GM18858 (cell line): ENCODE measurements around the gene FHAD1.
A peak's percentile ranks its signal among the peaks of the same experiment; 100 is the strongest.

Experiments
- ATAC-seq: cut with Tn5 transposase; IDR thresholded peaks from one replicate; pipeline ENCODE4 v1.9.1; 2021; ENCODE audit not compliant: unreplicated experiment

Gene FHAD1

GRCh38 chr1:15218287-15219279 lies 28.4 kb upstream of the FHAD1 start:
- no peak for ATAC-seq

- no peak for ATAC-seq
Observed at GRCh38 chr1:15219280-15220023, 27.6 kb upstream of the FHAD1 start.

DNA sequence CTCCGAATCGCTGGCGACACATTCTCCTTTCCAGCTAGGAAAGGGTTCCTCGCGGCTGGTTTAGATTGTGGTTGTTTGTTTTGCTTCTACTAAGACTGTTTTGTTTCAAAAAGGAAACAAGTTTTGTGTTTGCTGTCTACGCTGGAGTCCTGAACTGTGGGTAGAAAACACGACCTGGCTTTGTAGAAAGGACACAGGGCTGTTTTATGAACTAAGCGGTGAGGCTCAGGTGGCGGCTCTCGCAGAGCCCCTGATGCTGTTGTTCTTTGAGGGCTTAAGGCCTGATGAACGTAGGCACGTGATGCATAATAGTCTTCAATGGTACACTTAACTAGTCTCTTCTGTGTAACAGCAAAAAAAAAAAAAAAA lies 27.0 kb upstream of the FHAD1 start:
- no peak for ATAC-seq

DNA sequence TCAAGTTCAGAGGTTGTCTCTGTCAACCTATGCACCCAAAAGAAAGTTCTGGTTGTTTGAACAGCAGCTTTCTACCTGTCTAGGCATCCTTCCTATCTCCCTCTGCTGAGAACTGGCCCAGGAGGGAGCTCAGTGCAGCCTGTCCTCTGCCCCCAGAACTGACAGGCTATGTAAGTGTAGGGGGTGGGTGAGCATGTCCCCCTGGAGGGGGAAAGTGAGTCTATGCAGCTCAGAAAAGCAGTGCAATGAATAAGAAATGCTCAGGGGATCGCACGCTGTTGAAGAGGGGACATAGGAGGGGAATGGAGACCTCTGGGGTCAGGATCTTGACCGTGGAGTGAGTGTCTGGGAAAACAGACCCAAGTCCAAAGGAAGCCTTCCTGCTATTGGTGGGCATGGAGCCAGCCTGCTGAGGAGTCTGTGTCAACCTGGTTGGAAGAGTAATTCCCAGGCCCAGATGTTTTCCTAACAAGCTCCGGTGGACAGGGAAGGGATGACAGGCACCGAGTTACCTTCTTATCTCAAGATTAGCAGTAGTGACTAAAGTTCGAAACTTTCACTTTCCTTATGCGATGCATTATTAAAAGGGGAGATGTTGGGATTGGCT lies 26.1 kb upstream of the FHAD1 start:
- no peak for ATAC-seq

DNA sequence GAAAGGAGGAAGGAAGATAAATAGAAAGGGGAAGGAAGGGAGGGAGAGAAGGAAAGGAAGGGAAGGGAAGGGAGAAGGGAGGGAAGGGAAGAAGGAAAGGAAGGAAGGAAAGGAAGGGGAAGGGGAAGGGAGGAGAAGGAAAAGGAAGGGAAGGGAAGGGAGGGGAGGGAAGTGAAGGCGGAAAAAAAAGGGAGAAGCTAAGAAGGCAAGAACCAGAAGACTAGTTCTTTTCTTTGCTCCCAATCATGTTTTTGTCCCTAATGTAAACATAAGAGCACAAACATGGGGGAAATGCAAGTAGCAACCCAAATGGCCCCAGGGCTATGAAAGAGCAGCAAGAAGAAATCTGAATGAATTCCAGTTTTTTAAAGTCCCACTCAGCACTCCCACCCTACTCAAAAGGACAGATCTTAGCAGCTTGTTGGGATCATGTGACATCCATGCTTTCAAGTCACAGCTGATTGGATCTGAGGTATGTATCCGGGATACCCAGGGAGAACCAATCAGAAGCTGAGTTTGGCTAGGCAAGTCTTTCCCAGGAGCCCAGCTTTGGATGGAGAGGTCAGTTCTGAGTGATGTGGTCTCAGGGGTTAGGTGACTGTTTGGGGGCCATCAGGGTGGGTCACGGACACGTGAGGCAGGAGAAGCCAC lies 24.2 kb upstream of the FHAD1 start:
- ATAC-seq = no peak

- ATAC-seq = no peak
Observed at GRCh38 chr1:15224259-15224869, 22.7 kb upstream of the FHAD1 start.

DNA sequence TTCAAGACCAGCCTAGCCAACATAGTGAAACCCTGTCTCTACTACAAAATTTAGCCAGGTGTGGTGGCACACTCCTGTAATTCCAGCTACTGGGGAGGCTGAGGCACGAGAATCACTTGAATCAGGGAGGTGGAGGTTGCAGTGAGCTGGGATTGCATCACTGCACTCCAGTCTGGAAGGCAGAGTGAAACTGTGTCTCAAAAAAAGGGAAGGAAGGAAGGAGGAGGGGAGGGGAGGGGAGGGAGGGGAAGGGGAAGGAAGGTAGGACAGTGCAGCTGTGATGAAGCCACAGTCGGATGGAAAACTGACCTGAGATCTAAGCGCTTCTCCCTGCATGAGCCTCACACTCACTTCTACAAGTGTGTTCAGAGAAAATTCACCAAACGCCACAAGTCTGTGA lies 22.0 kb upstream of the FHAD1 start:
- no peak for ATAC-seq

DNA sequence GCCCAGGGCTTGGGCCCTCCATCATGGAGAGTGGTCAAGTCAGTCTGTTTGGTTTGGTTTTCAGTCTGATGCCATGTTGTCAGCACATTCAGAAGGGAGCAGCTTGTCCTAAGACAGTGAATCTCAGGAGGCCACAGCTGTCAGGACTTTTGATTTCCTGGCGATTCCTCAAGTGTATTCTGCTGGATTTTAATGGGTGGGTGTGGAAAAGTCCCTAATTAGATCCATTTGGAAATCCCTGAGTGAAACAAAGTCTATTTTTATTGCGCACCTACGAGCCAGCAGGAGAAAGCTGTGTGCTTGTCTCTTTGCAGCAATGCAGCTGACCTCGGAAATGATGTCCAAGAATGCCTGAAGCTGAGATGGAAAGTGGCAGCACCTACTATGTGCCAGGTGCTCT lies 21.6 kb upstream of the FHAD1 start:
- no peak for ATAC-seq

GRCh38 chr1:15226388-15227255 lies 20.4 kb upstream of the FHAD1 start:
- ATAC-seq = no peak

DNA sequence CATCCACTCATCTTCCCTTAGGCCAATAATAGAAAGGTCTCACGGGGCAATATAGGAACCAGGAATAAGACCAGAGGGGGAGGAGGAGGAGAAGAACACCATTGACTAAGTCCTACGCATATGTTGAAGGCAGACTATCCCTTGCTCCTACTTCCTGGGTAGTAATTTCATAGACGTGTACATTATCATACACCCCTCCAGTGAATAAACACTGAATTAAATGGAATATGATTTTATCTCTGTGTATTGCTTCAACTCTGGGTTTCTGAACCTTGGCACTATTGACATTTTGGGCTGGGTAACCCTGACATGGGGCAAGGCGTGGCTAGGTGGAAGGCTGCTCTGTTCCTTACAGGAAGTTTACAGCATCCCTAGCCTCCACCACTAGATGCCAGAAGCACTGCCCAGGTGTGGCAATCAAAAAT lies 17.3 kb upstream of the FHAD1 start:
- no peak for ATAC-seq

GRCh38 chr1:15231714-15232201 lies 15.3 kb upstream of the FHAD1 start:
- ATAC-seq = peak; percentile 86

GRCh38 chr1:15233689-15234088 lies 13.3 kb upstream of the FHAD1 start:
- no peak for ATAC-seq

GRCh38 chr1:15236321-15236721 lies 10.7 kb upstream of the FHAD1 start:
- ATAC-seq = no peak

DNA sequence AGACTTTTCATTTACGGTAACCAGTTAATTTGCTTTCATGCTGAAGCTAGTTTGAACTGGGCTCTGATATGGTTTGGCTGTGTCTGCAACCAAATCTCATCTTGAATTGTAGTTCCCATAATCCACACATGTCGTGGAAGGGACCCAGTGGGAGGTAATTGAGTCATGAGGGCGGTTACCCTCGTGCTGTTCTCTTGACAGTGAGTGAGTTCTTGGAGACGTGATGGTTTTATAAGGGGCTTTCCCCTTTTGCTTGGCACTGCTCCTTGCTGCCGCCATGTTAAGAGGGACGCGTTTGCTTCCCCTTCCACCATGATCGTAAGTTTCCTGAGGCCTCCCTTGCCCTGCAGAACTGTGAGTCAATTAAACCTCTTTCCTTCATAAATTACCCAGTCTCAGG lies 10.3 kb upstream of the FHAD1 start:
- ATAC-seq = no peak

- no peak for ATAC-seq
Observed at GRCh38 chr1:15238789-15239188, 8.2 kb upstream of the FHAD1 start.

DNA sequence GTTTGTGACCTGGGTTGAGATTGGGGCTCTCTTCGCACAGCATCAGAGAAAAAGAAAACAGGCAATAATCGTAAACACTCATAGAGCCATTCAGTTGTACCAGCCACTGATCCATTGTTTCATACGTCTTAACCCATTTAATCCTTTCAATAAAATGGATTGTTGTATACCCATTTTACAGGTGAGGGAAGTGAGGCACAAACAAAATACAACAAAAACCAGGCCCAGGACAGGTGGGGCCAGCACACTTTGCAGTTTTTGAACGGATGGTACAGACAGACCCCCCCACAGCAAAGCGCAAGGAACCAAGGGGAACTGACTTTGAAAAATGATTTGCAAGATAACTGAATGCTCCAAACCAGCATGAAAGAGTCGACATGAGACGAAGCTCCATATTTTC lies 4.3 kb upstream of the FHAD1 start:
- no peak for ATAC-seq

DNA sequence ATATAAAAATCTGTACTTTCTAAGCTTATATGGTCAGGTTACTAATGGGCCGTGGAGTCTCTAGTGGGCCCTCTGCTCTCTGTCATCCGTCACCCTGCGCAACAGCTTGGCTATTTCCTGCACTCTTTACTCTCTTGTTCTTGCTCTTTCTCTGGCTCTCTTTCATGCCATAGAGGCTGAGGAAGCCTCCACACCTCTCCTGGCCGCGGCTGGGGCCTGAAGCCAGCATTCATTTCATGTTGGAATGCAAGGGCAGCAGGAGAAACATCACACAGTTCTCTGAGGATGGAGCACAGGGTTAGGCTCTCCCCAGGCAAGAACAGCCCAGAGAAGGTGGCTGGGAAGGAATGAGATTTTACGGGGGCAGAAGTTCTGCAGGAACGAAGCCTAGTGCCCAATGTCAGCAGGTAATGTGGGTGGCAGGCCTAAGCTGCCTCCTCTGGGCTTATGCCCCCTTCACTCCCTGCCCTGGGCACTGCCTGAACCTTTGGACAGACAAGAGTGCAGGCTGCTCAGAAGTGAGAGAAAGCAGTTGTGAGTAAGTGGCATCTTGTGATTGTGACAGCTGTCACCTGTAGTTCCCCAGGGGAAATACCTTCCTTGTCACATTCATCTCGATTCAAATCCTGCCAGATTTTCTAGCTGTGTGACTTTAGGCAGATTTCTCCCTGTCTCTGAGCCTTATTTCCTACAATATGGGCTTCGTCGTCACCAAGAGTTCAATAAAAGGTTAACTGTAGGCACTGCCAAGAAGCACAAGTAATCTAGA lies 3.6 kb upstream of the FHAD1 start:
- no peak for ATAC-seq

- ATAC-seq = no peak
Observed at GRCh38 chr1:15244813-15245212, 2.2 kb upstream of the FHAD1 start.
